Head of caudate nucleus (tissue), 42 donors: ENCODE results near the gene PADI6.

Experiments used
- DNase-seq, 42 donors: peaks; one replicate each; pipeline versions ENCODE4 v3.0.0 to v3.0.0-alpha.2; 2020 to 2021; ENCODE audit warnings: mixed read lengths in 7 of 42
- intact Hi-C: fragments of 100-400 bp; cut with DNase I; formaldehyde crosslinking; loops from one replicate; pipeline ENCODE4 v1.15.0; 2022

Gene PADI6

GRCh38 chr1:17352419-17352909 is 19.5 kb upstream of the PADI6 start:
- intact Hi-C loops, result no loop called here
- no peak for DNase-seq

- intact Hi-C loops, result no loop called here
- no peak for DNase-seq
Observed at GRCh38 chr1:17355898-17356297, 16.1 kb upstream of the PADI6 start.

GRCh38 chr1:17356387-17357026 is 15.5 kb upstream of the PADI6 start:
- intact Hi-C loops, result no loop called here
- DNase-seq, result no peak

- intact Hi-C loops, result no loop called here
- DNase-seq, result no peak
Observed at GRCh38 chr1:17358557-17358956, 13.4 kb upstream of the PADI6 start.

GRCh38 chr1:17359031-17359430 is 13.0 kb upstream of the PADI6 start:
- intact Hi-C loops, result no loop called here
- no peak for DNase-seq

- no peak for DNase-seq
- intact Hi-C loops, result no loop called here
Observed at GRCh38 chr1:17359808-17360207, 12.2 kb upstream of the PADI6 start.

GRCh38 chr1:17360272-17360956 is 11.6 kb upstream of the PADI6 start:
- intact Hi-C loops, result no loop called here
- DNase-seq, result no peak

GRCh38 chr1:17361687-17362086 is 10.3 kb upstream of the PADI6 start:
- intact Hi-C loops, result no loop called here
- no peak for DNase-seq

- intact Hi-C loops, result no loop called here
- no peak for DNase-seq
Observed at GRCh38 chr1:17363351-17363750, 8.6 kb upstream of the PADI6 start.

- no peak for DNase-seq
- intact Hi-C loops, result no loop called here
Observed at GRCh38 chr1:17363771-17364170, 8.2 kb upstream of the PADI6 start.

- intact Hi-C loops, result no loop called here
Observed at GRCh38 chr1:17365293-17365692, 6.7 kb upstream of the PADI6 start.

GRCh38 chr1:17369466-17369865 is 2.5 kb upstream of the PADI6 start:
- DNase-seq, result no peak

More at GRCh38 chr1:17365293-17365692, 6.7 kb upstream of the PADI6 start:
- no peak for DNase-seq

GRCh38 chr1:17370618-17371017 is 1.4 kb upstream of the PADI6 start:
- no peak for DNase-seq
- intact Hi-C loops, result no loop called here

More at GRCh38 chr1:17369466-17369865, 2.5 kb upstream of the PADI6 start:
- intact Hi-C loops, result no loop called here

- DNase-seq, result no peak
- intact Hi-C loops, result no loop called here
Observed at GRCh38 chr1:17372955-17373354, 959 bp downstream of the PADI6 start.

- peak in 41 of 42 donors; percentile 13 to 91 (median 56) for DNase-seq
- intact Hi-C loops, result no loop called here
Observed at GRCh38 chr1:17375651-17376050, 3.7 kb downstream of the PADI6 start.

- intact Hi-C loops, result no loop called here
- no peak for DNase-seq
Observed at GRCh38 chr1:17377325-17377953, 5.4 kb downstream of the PADI6 start.

GRCh38 chr1:17381161-17381560 is 9.2 kb downstream of the PADI6 start:
- intact Hi-C loops, result no loop called here
- DNase-seq, result no peak

GRCh38 chr1:17392199-17392740 is 20.3 kb downstream of the PADI6 start:
- DNase-seq, result no peak
- intact Hi-C loops, result no loop called here

- intact Hi-C loops, result no loop called here
- DNase-seq, result peak in 1 of 42 donors; percentile 3
Observed at GRCh38 chr1:17393230-17393629, 21.2 kb downstream of the PADI6 start.
